Measurements from ENCODE around the gene B9D1. TPM values are rescaled to one million over a fixed set of nuclear protein-coding genes. Genes with fewer than 3 reads are reported as not detected.

Gene B9D1
- total RNA-seq, 1 donor: 0.63 TPM

- no peaks in the 10 kb centered on the region for H3K9me3 ChIP-seq (ENCODE audit: low read depth, low read length)
- no peaks in the 10 kb centered on the region for H3K27me3 ChIP-seq (ENCODE audit: insufficient read depth, low read length)
- H3K4me3 ChIP-seq (ENCODE audit: low read length): no peak overlapping the region
- no peaks in the 10 kb centered on the region for H3K4me1 ChIP-seq (ENCODE audit: insufficient read depth, low read length)
Measured at GRCh38 chr17:19343256-19343630, 19.3 kb downstream of the B9D1 start.

DNA sequence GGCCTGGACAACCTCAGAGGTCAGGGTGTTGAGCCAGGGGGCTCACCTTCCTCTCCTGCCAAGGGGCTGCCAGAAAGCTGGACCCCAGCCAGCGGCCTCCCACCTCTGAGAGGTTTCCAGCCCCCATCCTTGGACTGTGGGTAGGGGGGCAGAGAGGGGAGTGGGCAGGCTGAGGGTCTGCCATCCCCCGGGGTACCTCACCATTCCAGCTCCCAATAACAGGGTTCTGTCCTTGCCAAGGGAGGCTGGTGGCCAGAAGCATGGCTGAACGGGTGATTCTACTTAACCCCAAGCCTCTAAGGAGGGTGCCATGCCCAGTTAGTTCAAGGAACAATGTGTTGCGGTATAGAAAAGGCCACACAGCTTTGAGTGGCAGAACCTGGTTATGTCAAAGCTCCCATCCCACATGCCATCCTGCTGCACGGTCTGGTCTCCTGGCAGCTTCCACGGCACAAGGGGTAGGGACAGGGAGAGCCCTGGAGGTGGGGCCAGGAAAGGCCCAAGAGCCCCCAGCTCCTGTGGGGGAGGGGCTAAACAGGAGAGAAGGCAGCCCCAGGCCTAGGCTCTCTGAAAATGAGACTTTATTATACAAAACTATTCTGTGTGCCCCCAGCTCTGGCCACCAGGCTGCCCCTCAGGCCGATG lies 19.8 kb downstream of the B9D1 start:
- no peaks in the 10 kb centered on the region for H3K27me3 ChIP-seq (ENCODE audit: insufficient read depth, low read length)
- H3K4me3 ChIP-seq (ENCODE audit: low read length): no peak overlapping the region
- no peaks in the 10 kb centered on the region for H3K4me1 ChIP-seq (ENCODE audit: insufficient read depth, low read length)
- H3K9me3 ChIP-seq (ENCODE audit: low read depth, low read length): no peaks in the 10 kb centered on the region

DNA sequence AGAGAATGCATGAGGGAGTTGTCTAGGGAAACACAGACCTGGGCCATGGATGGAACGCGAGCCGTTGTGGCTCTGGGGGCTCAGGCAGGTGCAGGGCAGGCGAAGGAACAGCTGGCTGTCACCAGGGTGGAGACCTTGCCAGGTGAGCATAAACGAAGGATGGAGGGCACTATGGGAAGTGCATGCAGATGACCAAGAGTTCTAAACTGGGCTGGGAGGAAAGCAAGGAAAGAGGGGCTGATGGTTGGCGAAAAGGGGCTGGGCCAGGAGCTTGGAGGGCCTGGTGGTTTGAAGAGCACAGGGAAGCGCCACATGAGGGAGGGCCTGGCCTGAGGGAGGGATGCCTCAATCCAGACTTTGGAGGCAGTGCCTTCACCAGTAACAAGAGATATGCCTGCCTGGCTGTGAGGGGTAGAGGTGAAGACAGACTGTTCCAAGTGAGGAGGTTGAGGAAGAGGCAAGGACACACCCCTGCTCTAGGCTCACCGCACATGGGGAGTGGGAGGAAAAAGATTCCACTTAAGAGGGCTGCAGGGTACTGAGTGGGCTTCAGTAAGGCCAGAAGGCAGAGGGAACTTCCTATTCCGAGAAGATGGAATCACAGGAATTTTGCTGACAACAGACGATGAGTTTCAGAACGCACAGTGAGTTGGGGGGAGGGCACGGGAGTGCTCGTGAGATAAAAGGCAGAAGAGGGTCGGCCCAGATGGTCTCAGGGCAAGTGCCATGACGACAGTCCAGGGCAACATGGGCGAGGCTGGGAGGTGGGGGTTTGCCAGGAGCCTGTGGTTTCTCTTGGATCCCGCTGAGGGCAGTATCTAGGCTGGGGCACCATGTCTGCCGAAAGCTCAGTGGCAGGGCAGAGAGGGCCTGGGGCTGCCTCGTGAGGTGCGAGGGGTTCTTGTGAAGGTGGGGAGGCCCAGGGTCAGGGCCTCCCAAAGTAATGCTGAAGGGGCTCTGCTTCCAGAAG lies 20.6 kb downstream of the B9D1 start:
- H3K4me1 ChIP-seq (ENCODE audit: insufficient read depth, low read length): no peaks in the 10 kb centered on the region
- H3K9me3 ChIP-seq (ENCODE audit: low read depth, low read length): no peaks in the 10 kb centered on the region
- no peak overlapping the region for H3K4me3 ChIP-seq (ENCODE audit: low read length)
- H3K27me3 ChIP-seq (ENCODE audit: insufficient read depth, low read length): no peaks in the 10 kb centered on the region

DNA sequence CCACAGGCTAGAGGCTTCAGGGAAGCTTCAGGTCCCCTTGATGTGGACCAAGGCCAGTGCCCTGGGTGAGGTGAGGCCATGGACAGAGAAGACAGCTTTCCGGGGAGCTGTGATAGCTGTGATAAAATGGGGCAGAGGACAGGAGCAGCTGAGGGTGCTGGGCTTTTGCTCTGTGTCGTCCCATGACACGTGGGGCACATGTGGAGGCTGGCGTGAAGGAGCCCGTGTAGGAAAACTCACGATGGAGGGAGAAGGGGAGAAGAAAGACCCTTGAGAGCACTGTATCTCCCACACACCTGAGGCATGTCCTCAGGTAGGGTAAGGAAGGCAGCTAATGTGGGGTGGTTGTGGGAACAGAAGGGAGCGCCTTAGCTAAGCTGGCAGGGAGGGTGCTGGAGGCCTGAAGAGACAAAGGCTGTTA lies 21.3 kb downstream of the B9D1 start:
- Histone ChIP-seq H3K9me3 (ENCODE audit: low read depth, low read length) (no peaks in the 10 kb centered on the region), H3K27me3 (ENCODE audit: insufficient read depth, low read length) (no peaks in the 10 kb centered on the region), H3K4me3 (ENCODE audit: low read length) (no peak overlapping the region), H3K4me1 (ENCODE audit: insufficient read depth, low read length) (no peaks in the 10 kb centered on the region)

- Histone ChIP-seq H3K9me3 (ENCODE audit: low read depth, low read length) (no peaks in the 10 kb centered on the region), H3K4me3 (ENCODE audit: low read length) (no peak overlapping the region), H3K4me1 (ENCODE audit: insufficient read depth, low read length) (no peaks in the 10 kb centered on the region), H3K27me3 (ENCODE audit: insufficient read depth, low read length) (no peaks in the 10 kb centered on the region)
Measured at GRCh38 chr17:19339341-19339815, 23.1 kb downstream of the B9D1 start.

GRCh38 chr17:19338031-19338990 lies 24.2 kb downstream of the B9D1 start:
- H3K27me3 ChIP-seq (ENCODE audit: insufficient read depth, low read length): no peaks in the 10 kb centered on the region
- no peak overlapping the region for H3K4me3 ChIP-seq (ENCODE audit: low read length)
- no peaks in the 10 kb centered on the region for H3K4me1 ChIP-seq (ENCODE audit: insufficient read depth, low read length)
- no peaks in the 10 kb centered on the region for H3K9me3 ChIP-seq (ENCODE audit: low read depth, low read length)

- no peaks in the 10 kb centered on the region for H3K4me1 ChIP-seq (ENCODE audit: insufficient read depth, low read length)
- no peak overlapping the region for H3K4me3 ChIP-seq (ENCODE audit: low read length)
- H3K27me3 ChIP-seq (ENCODE audit: insufficient read depth, low read length): no peaks in the 10 kb centered on the region
- no peaks in the 10 kb centered on the region for H3K9me3 ChIP-seq (ENCODE audit: low read depth, low read length)
Measured at GRCh38 chr17:19337712-19338023, 24.9 kb downstream of the B9D1 start.

DNA sequence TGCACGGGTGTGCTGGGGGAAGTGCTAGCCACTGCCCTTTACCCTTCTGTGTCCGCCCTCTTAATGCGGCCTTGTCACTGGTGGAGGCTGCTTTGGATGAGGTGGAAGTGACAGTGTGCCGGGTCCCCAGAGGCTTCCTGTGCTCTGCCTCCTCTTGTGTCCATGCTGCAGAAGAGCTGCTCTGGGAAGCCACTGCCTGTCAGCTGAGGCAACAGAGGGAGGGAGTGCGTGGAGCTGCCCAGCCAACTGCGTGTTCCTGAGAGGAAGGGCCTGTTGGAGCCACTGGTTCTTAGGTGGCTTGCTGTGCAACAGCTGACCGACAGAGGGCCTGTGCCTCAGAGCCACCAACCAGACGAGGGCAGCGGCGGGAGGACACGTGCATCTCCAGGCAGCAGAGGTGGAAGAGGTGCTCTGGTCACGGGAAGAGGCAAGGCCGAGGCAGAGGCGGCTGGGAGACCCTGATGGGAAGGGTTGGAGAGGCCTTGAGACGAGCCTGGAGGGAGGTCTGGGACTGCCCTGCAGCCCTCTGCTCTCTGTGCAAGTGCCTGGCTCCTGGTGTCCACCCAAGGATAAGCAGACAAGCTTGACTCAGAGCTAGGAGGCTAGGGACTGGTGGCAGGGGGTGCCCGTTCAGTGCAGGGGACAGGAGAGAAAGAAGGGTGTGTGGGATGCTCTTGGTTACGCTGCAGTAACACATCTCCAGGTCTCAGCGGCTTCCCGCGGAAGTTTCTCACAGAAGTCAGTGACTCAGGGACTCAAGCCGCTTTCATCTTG lies 25.4 kb downstream of the B9D1 start:
- no peak overlapping the region for H3K4me3 ChIP-seq (ENCODE audit: low read length)
- no peaks in the 10 kb centered on the region for H3K9me3 ChIP-seq (ENCODE audit: low read depth, low read length)
- no peaks in the 10 kb centered on the region for H3K27me3 ChIP-seq (ENCODE audit: insufficient read depth, low read length)
- no peaks in the 10 kb centered on the region for H3K4me1 ChIP-seq (ENCODE audit: insufficient read depth, low read length)

- no peaks in the 10 kb centered on the region for H3K27me3 ChIP-seq (ENCODE audit: insufficient read depth, low read length)
- H3K4me1 ChIP-seq (ENCODE audit: insufficient read depth, low read length): no peaks in the 10 kb centered on the region
Measured at GRCh38 chr17:19335951-19336631, 26.4 kb downstream of the B9D1 start.

DNA sequence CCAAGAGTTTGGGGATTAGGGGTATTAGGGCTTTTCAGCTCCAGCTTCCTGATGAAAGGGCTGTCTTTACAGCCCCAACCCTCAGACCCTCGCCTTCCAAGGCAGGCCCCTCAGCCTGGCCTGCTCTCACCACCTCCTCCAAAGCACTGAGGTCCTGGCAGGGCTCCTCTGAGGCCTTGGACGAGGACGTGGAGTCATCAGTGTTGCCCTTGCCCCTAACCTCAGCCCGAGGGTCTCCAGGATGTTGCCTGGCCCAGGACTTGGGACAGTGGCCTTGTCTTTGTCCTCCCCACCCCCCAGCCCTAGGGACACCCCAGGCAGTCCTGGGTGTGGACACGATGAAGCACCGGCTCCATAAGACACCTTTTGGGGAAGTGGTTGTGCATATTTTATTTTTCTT lies 28.2 kb downstream of the B9D1 start:
- Histone ChIP-seq H3K4me3 (ENCODE audit: low read length) (no peak overlapping the region), H3K4me1 (ENCODE audit: insufficient read depth, low read length) (no peaks in the 10 kb centered on the region), H3K27me3 (ENCODE audit: insufficient read depth, low read length) (no peaks in the 10 kb centered on the region), H3K9me3 (ENCODE audit: low read depth, low read length) (no peaks in the 10 kb centered on the region)

More at GRCh38 chr17:19335951-19336631, 26.4 kb downstream of the B9D1 start:
- H3K9me3 ChIP-seq (ENCODE audit: low read depth, low read length): no peaks in the 10 kb centered on the region
- H3K4me3 ChIP-seq (ENCODE audit: low read length): no peak overlapping the region

DNA sequence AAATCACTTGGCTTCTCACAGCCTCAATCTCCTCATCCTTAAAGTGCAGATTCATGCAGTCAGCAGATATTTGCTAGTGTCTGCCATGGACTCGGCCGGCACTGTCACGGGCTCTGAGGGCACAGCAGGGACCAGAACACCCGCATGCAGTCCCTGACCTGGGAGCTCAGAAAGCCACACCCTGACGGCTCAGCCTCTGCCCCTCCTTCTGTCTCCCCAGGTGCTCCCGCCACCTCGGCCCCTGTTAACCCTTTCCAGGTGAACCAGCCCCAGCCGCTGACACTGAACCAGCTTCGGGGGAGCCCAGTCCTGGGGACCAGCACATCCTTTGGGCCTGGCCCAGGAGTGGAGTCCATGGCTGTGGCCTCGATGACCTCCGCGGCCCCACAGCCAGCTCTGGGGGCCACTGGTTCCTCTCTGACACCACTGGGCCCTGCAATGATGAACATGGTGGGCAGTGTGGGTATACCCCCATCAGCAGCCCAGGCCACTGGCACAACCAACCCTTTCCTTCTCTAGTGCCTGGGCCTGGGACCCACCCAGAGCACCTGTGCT lies 28.7 kb downstream of the B9D1 start:
- Histone ChIP-seq H3K9me3 (ENCODE audit: low read depth, low read length) (no peaks in the 10 kb centered on the region), H3K27me3 (ENCODE audit: insufficient read depth, low read length) (no peaks in the 10 kb centered on the region), H3K4me1 (ENCODE audit: insufficient read depth, low read length) (no peaks in the 10 kb centered on the region), H3K4me3 (ENCODE audit: low read length) (no peak overlapping the region)

- Histone ChIP-seq H3K9me3 (ENCODE audit: low read depth, low read length) (no peaks in the 10 kb centered on the region), H3K27me3 (ENCODE audit: insufficient read depth, low read length) (no peaks in the 10 kb centered on the region), H3K4me3 (ENCODE audit: low read length) (no peak overlapping the region), H3K4me1 (ENCODE audit: insufficient read depth, low read length) (no peaks in the 10 kb centered on the region)
Measured at GRCh38 chr17:19333132-19333440, 29.4 kb downstream of the B9D1 start.

GRCh38 chr17:19332371-19333131 lies 30.0 kb downstream of the B9D1 start:
- no peaks in the 10 kb centered on the region for H3K9me3 ChIP-seq (ENCODE audit: low read depth, low read length)
- no peaks in the 10 kb centered on the region for H3K4me1 ChIP-seq (ENCODE audit: insufficient read depth, low read length)
- no peak overlapping the region for H3K4me3 ChIP-seq (ENCODE audit: low read length)
- H3K27me3 ChIP-seq (ENCODE audit: insufficient read depth, low read length): no peaks in the 10 kb centered on the region

Measured in mononuclear cell (primary cell).